ENCODE data around the gene TIMM10B. TPM values are rescaled to one million over a fixed set of nuclear protein-coding genes. Genes with fewer than 3 reads are reported as not detected.
"Not testable (repeated sequence)": the region's sequence is repeated elsewhere in the genome, so short reads cannot be mapped to it uniquely, and the experiment has no call there.

TIMM10B gene
- total and polyA plus RNA-seq, 7 experiments from 2014 or later, result 32.8 to 68.4 (median 56.1) TPM

DNA sequence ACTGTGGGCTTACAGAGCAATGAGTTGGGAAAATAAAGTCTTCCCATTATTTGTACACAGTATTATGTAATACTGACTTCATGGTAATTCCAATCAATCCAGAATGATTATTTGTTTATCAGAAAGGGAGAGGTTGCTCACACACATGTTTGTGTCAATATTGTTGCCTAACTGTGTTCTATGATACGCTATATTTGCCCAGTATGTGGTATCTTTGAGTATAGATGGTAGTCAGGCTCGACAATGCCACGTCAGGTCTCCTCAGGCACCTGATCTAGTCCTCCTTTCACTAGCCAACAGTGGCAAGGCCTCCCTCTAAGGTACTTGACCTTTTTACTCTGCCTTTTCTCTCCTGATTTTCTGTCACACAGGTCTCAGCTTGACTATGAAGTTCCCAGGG, 21.1 kb downstream of the TIMM10B start:
- Histone ChIP-seq H3K27me3 (ENCODE audit: control insufficient read depth in 2 of 2, insufficient read depth in 2 of 2, low read length in 2 of 2) (no peaks in the 10 kb centered on the region), H3K4me3 (ENCODE audit: low read length) (no peak overlapping the region), H3K4me1 (ENCODE audit: control insufficient read depth in 2 of 2, insufficient read depth in 2 of 2, low read length in 2 of 2) (no peaks in the 10 kb centered on the region), H3K36me3 (ENCODE audit: control insufficient read depth in 2 of 3, insufficient read depth in 3 of 3, low read length in 3 of 3) (peaks cover 0 to 43% (median 0%) of the 10 kb centered on the region in 3 experiments), H3K9me3 (ENCODE audit: control insufficient read depth in 2 of 3, low read length in 3 of 3) (no peaks in the 10 kb centered on the region), H3K27ac (ENCODE audit: low read depth, low read length) (no peak overlapping the region)
- Mint-ChIP-seq H3K36me3 (peaks cover 11 to 43% (median 16%) of the 10 kb centered on the region in 5 donors), H3K4me3 (no peak overlapping the region), H3K27me3 (no peaks in the 10 kb centered on the region), H3K4me1 (peaks cover 4 to 15% (median 8%) of the 10 kb centered on the region in 7 donors), H3K9me3 (no peaks in the 10 kb centered on the region), H3K27ac (peak overlapping the region in 3 of 9 donors; percentile 37 to 73 (median 44))
- intact Hi-C loops (cut with micrococcal nuclease), result no loop called here
- CTCF ChIA-PET, result no interaction called here
- DNase-seq (no peak), ATAC-seq (no peak)
- POLR2A ChIA-PET, result no interaction called here

DNA sequence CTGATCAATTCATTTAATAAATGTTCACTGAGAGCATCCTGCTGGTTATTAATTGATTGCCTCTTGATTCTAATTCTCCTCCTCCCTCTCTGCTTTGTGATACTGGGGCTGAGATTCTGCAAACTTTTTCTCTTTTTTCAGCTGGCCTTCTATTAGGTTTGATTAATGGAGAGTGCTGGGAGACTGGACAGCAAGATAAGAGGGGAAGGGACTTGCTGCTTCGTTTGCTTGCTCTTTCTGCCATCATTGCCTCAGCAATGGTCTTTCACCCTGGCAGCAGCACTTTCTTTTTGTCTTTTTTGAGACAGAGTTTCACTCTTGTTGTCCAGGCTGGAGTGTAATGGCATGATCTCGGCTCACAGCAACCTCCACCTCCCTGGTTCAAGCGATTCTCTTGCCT, 22.9 kb downstream of the TIMM10B start:
- Mint-ChIP-seq H3K27me3 (no peaks in the 10 kb centered on the region), H3K4me1 (peaks cover 4 to 13% (median 6%) of the 10 kb centered on the region in 7 donors), H3K36me3 (peaks cover 9 to 41% (median 16%) of the 10 kb centered on the region in 5 donors), H3K4me3 (no peak overlapping the region), H3K27ac (peak overlapping the region in 4 of 9 donors; percentile 4 to 28 (median 24)), H3K9me3 (no peaks in the 10 kb centered on the region)
- intact Hi-C loops (cut with micrococcal nuclease), result loop anchor here (2.0 kb wide), 2 partner anchors 61 to 481 kb away; no protein-coding TSS in a partner anchor
- Histone ChIP-seq H3K36me3 (ENCODE audit: control insufficient read depth in 2 of 3, insufficient read depth in 3 of 3, low read length in 3 of 3) (peaks cover 0 to 30% (median 0%) of the 10 kb centered on the region in 3 experiments), H3K4me3 (ENCODE audit: low read length) (no peak overlapping the region), H3K27me3 (ENCODE audit: control insufficient read depth in 2 of 2, insufficient read depth in 2 of 2, low read length in 2 of 2) (no peaks in the 10 kb centered on the region), H3K4me1 (ENCODE audit: control insufficient read depth in 2 of 2, insufficient read depth in 2 of 2, low read length in 2 of 2) (no peaks in the 10 kb centered on the region), H3K27ac (ENCODE audit: low read depth, low read length) (no peak overlapping the region), H3K9me3 (ENCODE audit: control insufficient read depth in 2 of 3, low read length in 3 of 3) (no peaks in the 10 kb centered on the region)
- DNase-seq (no peak), ATAC-seq (no peak)
- CTCF ChIA-PET, result interaction anchor here (1.1 to 5.8 kb wide), 3 partner anchors 42 to 125 kb away, joined by 3 to 66 read pairs (median 3); no protein-coding TSS in a partner anchor
- POLR2A ChIA-PET, result interaction anchor here (0.5 to 2.9 kb wide), 2 partner anchors 23 to 126 kb away, joined by 3 to 13 read pairs; no protein-coding TSS in a partner anchor

- Mint-ChIP-seq H3K36me3 (peaks cover 11 to 42% (median 16%) of the 10 kb centered on the region in 5 donors), H3K9me3 (no peaks in the 10 kb centered on the region), H3K27ac (peak overlapping the region in 1 of 9 donors; percentile 8), H3K4me1 (peaks cover 4 to 12% (median 6%) of the 10 kb centered on the region in 7 donors), H3K4me3 (no peak overlapping the region), H3K27me3 (no peaks in the 10 kb centered on the region)
- ChIA-PET CTCF (interaction anchor here (0.6 to 5.8 kb wide), 22 partner anchors 11 to 259 kb away, joined by 3 to 66 read pairs (median 3); no protein-coding TSS in a partner anchor), POLR2A (interaction anchor here (0.9 to 2.9 kb wide), 3 partner anchors 18 to 127 kb away, joined by 3 to 13 read pairs (median 4); no protein-coding TSS in a partner anchor)
- no peaks in the 10 kb centered on the region for H3K27me3 ChIP-seq (ENCODE audit: control insufficient read depth in 2 of 2, insufficient read depth in 2 of 2, low read length in 2 of 2)
- H3K9me3 ChIP-seq (ENCODE audit: control insufficient read depth in 2 of 3, low read length in 3 of 3), result no peaks in the 10 kb centered on the region
- peak; percentile 83 for ATAC-seq
- DNase-seq, result peak in 5 of 9 donors; percentile 20 to 45 (median 31)
- H3K4me1 ChIP-seq (ENCODE audit: control insufficient read depth in 2 of 2, insufficient read depth in 2 of 2, low read length in 2 of 2), result no peaks in the 10 kb centered on the region
- H3K36me3 ChIP-seq (ENCODE audit: control insufficient read depth in 2 of 3, insufficient read depth in 3 of 3, low read length in 3 of 3), result peaks cover 0 to 32% (median 0%) of the 10 kb centered on the region in 3 experiments
- H3K27ac ChIP-seq (ENCODE audit: low read depth, low read length), result no peak overlapping the region
- intact Hi-C loops (cut with micrococcal nuclease), result loop anchor here (1.0 to 5.0 kb wide), 6 partner anchors 62 to 483 kb away; no protein-coding TSS in a partner anchor
- no peak overlapping the region for H3K4me3 ChIP-seq (ENCODE audit: low read length)
Observed at GRCh38 chr11:6505577-6506240, 24.4 kb downstream of the TIMM10B start.

DNA sequence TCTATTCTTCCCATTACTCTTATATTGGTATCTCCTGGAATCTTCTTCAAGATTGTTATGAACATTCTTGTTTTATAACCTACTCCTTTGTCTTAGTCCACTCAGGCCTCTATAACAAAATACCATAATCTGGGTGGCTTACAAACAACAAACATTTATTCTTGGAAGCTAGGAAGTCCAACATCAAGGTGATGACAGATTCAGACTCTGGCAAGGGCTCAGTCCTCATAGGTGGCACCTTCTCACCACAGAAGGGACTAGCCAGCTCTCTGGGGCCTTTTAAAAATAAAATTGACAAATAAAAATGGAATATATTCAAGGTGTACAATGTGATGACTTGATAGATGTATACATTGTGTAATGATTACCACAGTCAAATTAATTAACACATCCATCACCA, 35.6 kb downstream of the TIMM10B start:
- peaks cover 0 to 5% (median 0%) of the 10 kb centered on the region in 11 donors for H3K9me3 Mint-ChIP-seq
- H3K27me3 ChIP-seq (ENCODE audit: control insufficient read depth in 2 of 2, insufficient read depth in 2 of 2, low read length in 2 of 2), result no peaks in the 10 kb centered on the region
- ChIA-PET CTCF (interaction anchor here (1.0 kb wide), 1 partner anchor 11 kb away, joined by 3 read pairs; no protein-coding TSS in a partner anchor), POLR2A (no interaction called here)
- peaks cover 21 to 84% (median 65%) of the 10 kb centered on the region in 5 donors for H3K36me3 Mint-ChIP-seq
- no peak for ATAC-seq
- H3K27ac ChIP-seq (ENCODE audit: low read depth, low read length), result no peak overlapping the region
- H3K36me3 ChIP-seq (ENCODE audit: control insufficient read depth in 2 of 3, insufficient read depth in 3 of 3, low read length in 3 of 3), result peaks cover 0 to 54% (median 0%) of the 10 kb centered on the region in 3 experiments
- H3K4me1 ChIP-seq (ENCODE audit: control insufficient read depth in 2 of 2, insufficient read depth in 2 of 2, low read length in 2 of 2), result no peaks in the 10 kb centered on the region
- H3K27ac Mint-ChIP-seq, result no peak overlapping the region
- H3K4me3 ChIP-seq (ENCODE audit: low read length), result no peak overlapping the region
- intact Hi-C loops (cut with micrococcal nuclease), result no loop called here
- H3K27me3 Mint-ChIP-seq, result no peaks in the 10 kb centered on the region
- H3K4me3 Mint-ChIP-seq, result no peak overlapping the region
- no peaks in the 10 kb centered on the region for H3K9me3 ChIP-seq (ENCODE audit: control insufficient read depth in 2 of 3, low read length in 3 of 3)
- H3K4me1 Mint-ChIP-seq, result peaks cover 0 to 2% (median 0%) of the 10 kb centered on the region in 7 donors
- no peak for DNase-seq

DNA sequence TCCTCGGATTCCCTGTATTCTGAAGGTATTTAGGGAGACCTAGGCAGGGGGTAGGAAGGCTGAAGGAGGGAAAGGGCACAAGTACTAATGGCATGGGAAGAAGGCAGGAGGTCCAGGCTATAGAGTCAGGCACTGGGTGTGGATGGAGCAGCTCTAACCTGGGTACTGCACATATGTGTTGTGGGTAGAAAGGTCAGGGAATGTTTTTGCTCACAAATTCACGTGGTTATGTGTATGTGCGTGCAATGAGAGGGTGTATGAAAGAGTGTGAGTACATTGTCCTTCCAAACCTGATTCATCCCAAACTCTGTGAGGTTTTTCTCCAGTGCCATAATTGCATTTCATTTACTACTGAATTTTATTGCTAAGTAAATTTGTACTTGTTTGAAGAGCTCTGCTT, 39.0 kb downstream of the TIMM10B start:
- no peak for ATAC-seq
- no peak overlapping the region for H3K27ac ChIP-seq (ENCODE audit: low read depth, low read length)
- no peak overlapping the region for H3K4me3 ChIP-seq (ENCODE audit: low read length)
- Mint-ChIP-seq H3K4me3 (no peak overlapping the region), H3K36me3 (peaks cover 21 to 83% (median 50%) of the 10 kb centered on the region in 5 donors), H3K4me1 (peaks cover 0 to 18% (median 11%) of the 10 kb centered on the region in 7 donors), H3K9me3 (no peaks in the 10 kb centered on the region), H3K27ac (no peak overlapping the region), H3K27me3 (no peaks in the 10 kb centered on the region)
- intact Hi-C loops (cut with micrococcal nuclease), result no loop called here
- no peaks in the 10 kb centered on the region for H3K9me3 ChIP-seq (ENCODE audit: control insufficient read depth in 2 of 3, low read length in 3 of 3)
- peaks cover 0 to 34% (median 0%) of the 10 kb centered on the region in 3 experiments for H3K36me3 ChIP-seq (ENCODE audit: control insufficient read depth in 2 of 3, insufficient read depth in 3 of 3, low read length in 3 of 3)
- no peaks in the 10 kb centered on the region for H3K27me3 ChIP-seq (ENCODE audit: control insufficient read depth in 2 of 2, insufficient read depth in 2 of 2, low read length in 2 of 2)
- H3K4me1 ChIP-seq (ENCODE audit: control insufficient read depth in 2 of 2, insufficient read depth in 2 of 2, low read length in 2 of 2), result no peaks in the 10 kb centered on the region
- ChIA-PET POLR2A (interaction anchor here (1.1 kb wide), 1 partner anchor 39 kb away, joined by 3 read pairs; the partner anchor contains the start of genes ARFIP2 and TIMM10B), CTCF (interaction anchor here (1.2 kb wide), 1 partner anchor 15 kb away, joined by 3 read pairs; no protein-coding TSS in a partner anchor)
- DNase-seq, result no peak

GRCh38 chr11:6521946-6522345, 40.6 kb downstream of the TIMM10B start:
- ATAC-seq; H3K27ac ChIP-seq (ENCODE audit: low read depth, low read length); H3K9me3 ChIP-seq (ENCODE audit: control insufficient read depth in 2 of 3, low read length in 3 of 3); H3K4me1 ChIP-seq (ENCODE audit: control insufficient read depth in 2 of 2, insufficient read depth in 2 of 2, low read length in 2 of 2); H3K4me3 ChIP-seq (ENCODE audit: low read length); H3K27me3 Mint-ChIP-seq; H3K4me3 Mint-ChIP-seq; H3K9me3 Mint-ChIP-seq; H3K27me3 ChIP-seq (ENCODE audit: control insufficient read depth in 2 of 2, insufficient read depth in 2 of 2, low read length in 2 of 2); intact Hi-C loops (cut with micrococcal nuclease); DNase-seq; H3K27ac Mint-ChIP-seq: not testable (repeated sequence)
- ChIA-PET POLR2A (interaction anchor here (0.6 kb wide), 1 partner anchor 14 kb away, joined by 4 read pairs; no protein-coding TSS in a partner anchor), CTCF (interaction anchor here (1.0 kb wide), 1 partner anchor 16 kb away, joined by 3 read pairs; no protein-coding TSS in a partner anchor)
- Mint-ChIP-seq H3K36me3 (peaks cover 19 to 75% (median 34%) of the 10 kb centered on the region in 5 donors), H3K4me1 (peaks cover 11 to 33% (median 26%) of the 10 kb centered on the region in 7 donors)
- peaks cover 0 to 22% (median 0%) of the 10 kb centered on the region in 3 experiments for H3K36me3 ChIP-seq (ENCODE audit: control insufficient read depth in 2 of 3, insufficient read depth in 3 of 3, low read length in 3 of 3)
